BLaER1 (cell line): Measurements from ENCODE around the gene CXCL14.

Experiments used
- H3K27ac ChIP-seq: shearing (Covaris generic); formaldehyde crosslinking; 2 replicates; pipeline ENCODE4 v1.8.1; 2022
- H3K27me3 ChIP-seq: shearing (Covaris generic); formaldehyde crosslinking; 2 replicates; pipeline ENCODE4 v1.8.1; 2022
- H3K36me3 ChIP-seq: shearing (Covaris generic); formaldehyde crosslinking; 2 replicates; pipeline ENCODE4 v1.8.1; 2022
- H3K4me1 ChIP-seq: shearing (Covaris generic); formaldehyde crosslinking; 2 replicates; pipeline ENCODE4 v1.8.1; 2022
- H3K4me2 ChIP-seq: shearing (Covaris generic); formaldehyde crosslinking; 2 replicates; pipeline ENCODE4 v1.8.1; 2022
- H3K4me3 ChIP-seq: shearing (Covaris generic); formaldehyde crosslinking; 2 replicates; pipeline ENCODE4 v1.8.1; 2022
- H3K9ac ChIP-seq: shearing (Covaris generic); formaldehyde crosslinking; 2 replicates; pipeline ENCODE4 v1.8.1; 2022
- H3K9me3 ChIP-seq: shearing (Covaris generic); formaldehyde crosslinking; 2 replicates; pipeline ENCODE4 v1.8.1; 2022
- H4K20me1 ChIP-seq: shearing (Covaris generic); formaldehyde crosslinking; 2 replicates; pipeline ENCODE4 v1.8.1; 2022
- Cebpa-rat ChIP-seq: shearing (Covaris generic); IDR thresholded peaks from 2 replicates; pipeline ENCODE4 v1.8.1; 2022

The CXCL14 gene

DNA sequence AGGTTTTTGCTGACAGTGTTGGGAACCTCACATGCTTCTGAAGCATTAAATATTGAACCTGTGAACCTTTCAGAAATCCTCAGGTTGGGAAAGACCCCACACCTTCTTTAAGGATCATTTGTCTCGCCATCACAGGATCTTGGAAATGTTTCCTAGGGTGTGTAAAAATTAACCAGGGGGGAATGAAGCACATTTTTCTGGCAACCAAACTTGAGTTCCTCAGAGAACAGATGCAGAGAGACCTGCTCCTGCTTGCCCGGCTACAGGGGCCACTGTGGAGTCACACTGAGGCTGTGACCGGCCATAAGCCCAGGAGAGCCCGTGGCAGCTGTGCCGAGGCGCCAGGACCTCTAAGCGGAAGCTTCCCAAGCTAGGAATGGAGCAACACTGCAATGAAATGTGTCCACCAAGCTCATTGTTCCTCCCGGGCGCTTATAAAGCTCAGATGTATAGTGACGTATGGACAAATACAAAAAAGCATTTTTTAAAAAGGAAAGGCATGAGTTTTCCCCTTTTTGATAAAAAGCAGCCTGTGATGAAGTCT lies 7.7 kb downstream of the CXCL14 start:
- TF ChIP-seq Cebpa-rat = no peak

DNA sequence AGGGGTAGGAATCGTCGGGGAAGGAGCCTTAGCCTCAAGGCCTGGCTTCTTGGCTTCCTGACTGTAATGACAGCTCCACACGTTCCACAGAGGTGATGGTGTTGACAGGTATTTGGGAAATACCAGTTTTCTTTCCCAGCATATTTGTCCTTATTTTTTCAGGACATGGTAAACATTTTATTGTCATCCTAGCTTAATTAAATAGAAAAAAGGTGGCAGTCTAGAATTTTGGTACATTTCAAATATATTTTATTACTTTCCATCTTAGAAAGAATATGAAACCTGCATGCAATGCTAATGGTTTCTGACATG lies 8.4 kb downstream of the CXCL14 start:
- no peak overlapping the region for H3K9ac ChIP-seq
- no peak overlapping the region for H3K27ac ChIP-seq
- H4K20me1 ChIP-seq = no peaks in the 10 kb centered on the region
- H3K4me1 ChIP-seq = peaks cover 40% of the 10 kb centered on the region
- no peak overlapping the region for H3K4me2 ChIP-seq
- H3K9me3 ChIP-seq = no peaks in the 10 kb centered on the region
- no peak for TF ChIP-seq Cebpa-rat
- H3K36me3 ChIP-seq = no peaks in the 10 kb centered on the region
- H3K4me3 ChIP-seq = no peak overlapping the region
- H3K27me3 ChIP-seq = no peaks in the 10 kb centered on the region

More for the DNA sequence above, 7.7 kb downstream of the CXCL14 start:
- H3K36me3 ChIP-seq = no peaks in the 10 kb centered on the region
- no peaks in the 10 kb centered on the region for H3K9me3 ChIP-seq
- peaks cover 40% of the 10 kb centered on the region for H3K4me1 ChIP-seq
- no peaks in the 10 kb centered on the region for H3K27me3 ChIP-seq
- no peak overlapping the region for H3K4me2 ChIP-seq
- no peak overlapping the region for H3K9ac ChIP-seq
- no peak overlapping the region for H3K4me3 ChIP-seq
- H4K20me1 ChIP-seq = no peaks in the 10 kb centered on the region
- H3K27ac ChIP-seq = no peak overlapping the region

GRCh38 chr5:135569755-135570452 lies 8.9 kb downstream of the CXCL14 start:
- Histone ChIP-seq H3K4me1 (peaks cover 36% of the 10 kb centered on the region), H3K27ac (no peak overlapping the region), H3K4me2 (no peak overlapping the region), H3K27me3 (no peaks in the 10 kb centered on the region), H4K20me1 (no peaks in the 10 kb centered on the region), H3K36me3 (no peaks in the 10 kb centered on the region), H3K9me3 (no peaks in the 10 kb centered on the region), H3K4me3 (no peak overlapping the region), H3K9ac (no peak overlapping the region)
- no peak for TF ChIP-seq Cebpa-rat

- Histone ChIP-seq H3K9ac (no peak overlapping the region), H3K36me3 (no peaks in the 10 kb centered on the region), H4K20me1 (no peaks in the 10 kb centered on the region), H3K4me1 (peaks cover 28% of the 10 kb centered on the region), H3K9me3 (no peaks in the 10 kb centered on the region), H3K27me3 (no peaks in the 10 kb centered on the region), H3K4me3 (no peak overlapping the region), H3K27ac (no peak overlapping the region), H3K4me2 (peak overlapping the region; percentile 27)
- TF ChIP-seq Cebpa-rat = no peak
These were observed 9.8 kb downstream of the CXCL14 start for GRCh38 chr5:135568923-135569360.

- H3K27me3 ChIP-seq = no peaks in the 10 kb centered on the region
- no peak for TF ChIP-seq Cebpa-rat
- no peak overlapping the region for H3K9ac ChIP-seq
- H3K4me1 ChIP-seq = peaks cover 28% of the 10 kb centered on the region
- H4K20me1 ChIP-seq = no peaks in the 10 kb centered on the region
- no peaks in the 10 kb centered on the region for H3K9me3 ChIP-seq
- no peak overlapping the region for H3K27ac ChIP-seq
- no peak overlapping the region for H3K4me3 ChIP-seq
- H3K36me3 ChIP-seq = no peaks in the 10 kb centered on the region
- H3K4me2 ChIP-seq = peak overlapping the region; percentile 27; the same call in 1 of the 2 replicates
These were observed 10.5 kb downstream of the CXCL14 start for GRCh38 chr5:135568246-135568645.

DNA sequence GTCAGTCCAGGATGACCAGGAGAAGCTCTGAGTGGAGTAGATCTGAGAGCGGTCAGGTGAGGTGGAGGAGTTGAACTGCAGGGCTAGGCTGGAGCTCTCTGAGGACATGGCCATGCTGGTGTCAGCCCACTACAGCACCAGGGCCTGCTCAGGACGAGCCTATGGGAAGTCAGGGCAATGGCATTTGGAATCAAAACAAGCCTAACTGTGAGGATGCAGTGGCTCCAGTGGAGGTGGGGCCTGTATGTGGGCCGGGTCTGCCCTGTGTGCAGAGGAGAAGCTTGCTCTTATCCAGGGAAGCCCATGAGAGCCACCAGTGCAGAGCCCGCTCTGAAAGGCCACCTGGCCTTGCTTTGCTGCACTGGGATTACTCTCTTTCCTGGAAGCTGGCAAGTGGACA lies 11.1 kb downstream of the CXCL14 start:
- Histone ChIP-seq H3K9me3 (no peaks in the 10 kb centered on the region), H3K27me3 (no peaks in the 10 kb centered on the region), H3K36me3 (no peaks in the 10 kb centered on the region), H3K4me1 (peaks cover 24% of the 10 kb centered on the region), H4K20me1 (no peaks in the 10 kb centered on the region), H3K27ac (no peak overlapping the region), H3K4me2 (no peak overlapping the region), H3K4me3 (no peak overlapping the region), H3K9ac (no peak overlapping the region)
- TF ChIP-seq Cebpa-rat = no peak

DNA sequence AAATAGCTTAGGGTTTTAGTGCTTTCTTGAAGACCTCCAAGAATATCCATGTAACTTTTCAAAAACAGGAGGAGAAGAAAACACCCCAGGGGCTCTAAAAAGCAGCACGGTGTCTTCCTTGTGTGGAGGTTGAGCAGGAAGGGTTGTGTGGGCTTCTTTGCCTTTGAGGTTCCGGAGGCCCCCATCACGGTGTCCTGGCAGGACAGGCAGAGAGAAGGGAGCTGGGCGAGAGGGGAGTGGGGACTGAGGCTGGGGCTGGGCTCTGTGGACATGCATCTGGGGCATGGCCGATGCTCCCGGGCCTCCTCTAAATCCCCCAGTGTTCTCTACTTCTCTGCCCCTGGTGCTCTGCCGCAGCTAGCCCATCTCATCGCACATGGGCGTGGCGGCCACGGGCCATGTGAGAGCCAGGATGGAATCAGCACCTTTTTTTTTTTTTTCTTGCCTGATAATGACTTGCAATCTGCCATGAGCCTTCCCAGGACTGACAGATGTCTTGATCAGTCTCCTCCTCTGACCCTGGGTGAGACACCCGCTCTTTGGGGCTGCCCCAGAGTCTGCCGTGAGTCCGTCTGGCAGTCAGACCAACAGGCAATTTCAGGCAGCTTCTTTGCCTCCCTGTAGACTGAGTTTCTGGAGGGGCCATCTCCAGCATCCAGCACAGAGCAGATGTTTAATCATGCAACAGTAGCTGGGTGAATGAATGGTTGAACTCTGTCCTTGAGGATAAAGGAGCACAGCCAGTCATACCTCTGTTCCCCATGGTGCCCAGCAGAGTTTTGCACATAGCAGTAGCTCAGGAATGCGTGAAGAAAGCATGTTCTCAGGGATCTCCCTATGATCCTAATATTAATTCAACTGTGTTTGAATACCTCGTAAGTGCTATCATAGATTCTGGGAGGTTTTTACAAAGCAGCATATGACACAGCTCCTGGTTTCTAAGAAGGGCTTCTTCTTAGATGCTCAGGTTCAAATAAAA lies 12.1 kb downstream of the CXCL14 start:
- Histone ChIP-seq H3K4me1 (peaks cover 14% of the 10 kb centered on the region), H3K4me3 (no peak overlapping the region), H3K9me3 (no peaks in the 10 kb centered on the region), H3K27ac (no peak overlapping the region), H4K20me1 (no peaks in the 10 kb centered on the region), H3K27me3 (no peaks in the 10 kb centered on the region), H3K9ac (no peak overlapping the region), H3K4me2 (no peak overlapping the region), H3K36me3 (no peaks in the 10 kb centered on the region)
- TF ChIP-seq Cebpa-rat = no peak

DNA sequence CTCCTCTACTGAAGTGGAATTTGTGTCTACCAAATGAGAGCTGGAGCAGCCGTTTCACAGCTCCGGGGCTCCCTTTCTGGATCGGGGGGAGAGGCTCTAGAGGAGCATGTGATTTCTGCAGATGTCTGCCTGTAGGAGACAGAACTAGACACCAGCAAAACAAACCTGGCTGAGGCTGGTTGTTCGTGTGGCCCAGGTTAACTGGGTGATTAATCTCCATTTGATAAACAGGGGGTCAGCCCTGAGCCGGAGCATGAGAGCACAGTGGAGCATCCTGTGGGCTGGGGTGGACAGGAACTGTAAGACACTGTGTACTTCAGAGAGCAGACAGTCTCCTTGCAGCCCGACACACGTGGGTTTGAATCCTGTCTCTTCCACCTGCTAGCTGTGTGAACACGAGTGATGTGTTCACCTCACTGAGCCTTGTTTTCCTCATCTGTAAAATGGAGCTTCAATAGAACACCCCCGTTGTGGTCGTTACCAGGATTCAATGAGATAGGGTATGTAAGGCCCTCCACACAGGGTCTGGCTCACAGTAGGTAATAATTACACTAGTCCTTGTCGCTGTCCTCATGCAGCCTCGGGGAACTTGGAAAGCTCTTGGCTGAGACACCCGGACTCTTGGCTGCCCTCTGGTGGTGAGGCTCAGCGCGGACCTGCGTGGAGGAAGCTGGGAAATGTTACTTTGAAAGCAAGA lies 12.9 kb downstream of the CXCL14 start:
- no peak overlapping the region for H3K9ac ChIP-seq
- H3K4me2 ChIP-seq = no peak overlapping the region
- H3K4me3 ChIP-seq = no peak overlapping the region

DNA sequence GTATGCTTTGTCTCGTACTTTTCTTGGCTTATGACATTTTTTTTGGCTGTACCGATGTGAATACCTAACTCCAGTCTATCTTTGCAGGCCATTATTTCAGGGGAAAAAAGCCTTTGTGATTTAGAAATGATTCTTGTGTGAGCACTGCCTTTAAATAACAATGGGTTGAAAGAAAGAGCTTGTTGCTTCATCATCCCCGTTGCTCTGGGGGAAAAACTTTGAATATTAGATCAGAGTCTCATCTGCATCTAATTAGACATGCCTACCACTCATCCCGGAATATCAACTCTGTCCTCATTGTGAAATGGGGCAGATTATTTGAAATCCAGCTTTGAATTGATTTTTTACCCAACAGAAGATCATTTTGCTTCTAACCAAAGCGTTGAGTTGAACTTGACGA lies 13.5 kb downstream of the CXCL14 start:
- Histone ChIP-seq H3K9ac (no peak overlapping the region), H3K4me3 (no peak overlapping the region), H4K20me1 (no peaks in the 10 kb centered on the region), H3K4me2 (no peak overlapping the region), H3K27me3 (no peaks in the 10 kb centered on the region), H3K27ac (no peak overlapping the region), H3K36me3 (no peaks in the 10 kb centered on the region), H3K9me3 (no peaks in the 10 kb centered on the region), H3K4me1 (peaks cover 18% of the 10 kb centered on the region)
- TF ChIP-seq Cebpa-rat = no peak

More for the DNA sequence above, 12.9 kb downstream of the CXCL14 start:
- H3K36me3 ChIP-seq = no peaks in the 10 kb centered on the region
- H3K4me1 ChIP-seq = peaks cover 18% of the 10 kb centered on the region
- no peaks in the 10 kb centered on the region for H4K20me1 ChIP-seq
- no peak overlapping the region for H3K27ac ChIP-seq
- no peaks in the 10 kb centered on the region for H3K9me3 ChIP-seq
- no peaks in the 10 kb centered on the region for H3K27me3 ChIP-seq
- no peak for TF ChIP-seq Cebpa-rat
